OCI-M2 (cell line): ENCODE measurements around the gene TRIM34.
"Not testable (repeated sequence)": the region's sequence is repeated elsewhere in the genome, so short reads cannot be mapped to it uniquely, and the experiment has no call there.

Source experiments
- DNase-seq: peaks from one replicate; lab custom pipeline; 2025; ENCODE audit not compliant: unreplicated experiment; lab: John Stamatoyannopoulos, UW

The TRIM34 gene

GRCh38 chr11:5620651-5621521, 3.9 kb upstream of the TRIM34 start:
- no peak for DNase-seq

- no peak for DNase-seq
Measured at GRCh38 chr11:5621580-5621979, 3.2 kb upstream of the TRIM34 start.

GRCh38 chr11:5622802-5623201, 2.0 kb upstream of the TRIM34 start:
- no peak for DNase-seq

GRCh38 chr11:5625281-5625680, 480 bp downstream of the TRIM34 start:
- DNase-seq: no peak

- no peak for DNase-seq
Measured at GRCh38 chr11:5626196-5626595, 1.4 kb downstream of the TRIM34 start.

- DNase-seq: no peak
Measured at GRCh38 chr11:5631417-5631816, 6.6 kb downstream of the TRIM34 start.

GRCh38 chr11:5631969-5632635, 7.3 kb downstream of the TRIM34 start:
- no peak for DNase-seq

GRCh38 chr11:5639953-5640352, 15.2 kb downstream of the TRIM34 start:
- DNase-seq: no peak

GRCh38 chr11:5643585-5643984, 18.8 kb downstream of the TRIM34 start:
- no peak for DNase-seq

GRCh38 chr11:5646139-5646538, 21.3 kb downstream of the TRIM34 start:
- DNase-seq: no peak

GRCh38 chr11:5655474-5655873, 30.7 kb downstream of the TRIM34 start:
- no peak for DNase-seq

GRCh38 chr11:5656956-5657355, 32.2 kb downstream of the TRIM34 start:
- not testable (repeated sequence) for DNase-seq

GRCh38 chr11:5658318-5658717, 33.5 kb downstream of the TRIM34 start:
- no peak for DNase-seq

GRCh38 chr11:5663511-5663910, 38.7 kb downstream of the TRIM34 start:
- DNase-seq: no peak

- no peak for DNase-seq
Measured at GRCh38 chr11:5665051-5665570, 40.3 kb downstream of the TRIM34 start.

- DNase-seq: no peak
Measured at GRCh38 chr11:5665746-5666401, 41.1 kb downstream of the TRIM34 start.

- DNase-seq: no peak
Measured at GRCh38 chr11:5666402-5666793, 41.6 kb downstream of the TRIM34 start.

- no peak for DNase-seq
Measured at GRCh38 chr11:5671831-5672230, 47.0 kb downstream of the TRIM34 start.

GRCh38 chr11:5674391-5674790, 49.6 kb downstream of the TRIM34 start:
- no peak for DNase-seq

- no peak for DNase-seq
Measured at GRCh38 chr11:5679811-5680210, 55.0 kb downstream of the TRIM34 start.

GRCh38 chr11:5682890-5683441, 58.2 kb downstream of the TRIM34 start:
- DNase-seq: not testable (repeated sequence)
